Activated CD4-positive, alpha-beta memory T cell treated with anti-CD3 and anti-CD28 coated beads, Interleukin-2, amount 10 ng/mL, durations not matched to agents 7 days and 5 days (primary cell): ENCODE measurements around the gene FREM2. TPM values are rescaled to one million over a fixed set of nuclear protein-coding genes. Genes with fewer than 3 reads are reported as not detected.

Experiments used
- CTCF ChIA-PET: fragments of 350-600 bp; sonication (Branson Sonifier 250); formaldehyde crosslinking; loops from one replicate; lab custom pipeline; 2021; ENCODE audit warnings: antibody characterized with exemption, inconsistent platforms; lab: Charles Lee
- POLR2A ChIA-PET: fragments of 350-600 bp; sonication (Branson Sonifier 250); formaldehyde crosslinking; loops from one replicate; lab custom pipeline; 2021; ENCODE audit warnings: antibody characterized with exemption; lab: Charles Lee
- DNase-seq: peaks from one replicate; pipeline ENCODE4 v3.0.0-alpha.2; 2020
- H3K27ac Mint-ChIP-seq: one replicate; pipeline ENCODE4 v1.8.0; 2021; ENCODE audit warnings: mild to moderate bottlenecking, mixed read lengths
- H3K27me3 Mint-ChIP-seq: one replicate; pipeline ENCODE4 v1.8.0; 2021; ENCODE audit warnings: mixed read lengths
- H3K36me3 Mint-ChIP-seq: one replicate; pipeline ENCODE4 v1.8.0; 2021; ENCODE audit warnings: low read depth, mixed read lengths
- H3K4me1 Mint-ChIP-seq: one replicate; pipeline ENCODE4 v1.8.0; 2021; ENCODE audit warnings: mixed read lengths
- H3K4me3 Mint-ChIP-seq: one replicate; pipeline ENCODE4 v1.8.0; 2021; ENCODE audit warnings: mild to moderate bottlenecking, mixed read lengths
- H3K9me3 Mint-ChIP-seq: one replicate; pipeline ENCODE4 v1.8.0; 2021; ENCODE audit warnings: mixed read lengths
- total RNA-seq, 2 experiments: library from RNA; stranded (reverse); gene quantifications; one replicate each; pipeline ENCODE4 v1.2.3, GENCODE V29; 2021

Gene FREM2
- total RNA-seq, 2 experiments from 2014 or later = not detected

DNA sequence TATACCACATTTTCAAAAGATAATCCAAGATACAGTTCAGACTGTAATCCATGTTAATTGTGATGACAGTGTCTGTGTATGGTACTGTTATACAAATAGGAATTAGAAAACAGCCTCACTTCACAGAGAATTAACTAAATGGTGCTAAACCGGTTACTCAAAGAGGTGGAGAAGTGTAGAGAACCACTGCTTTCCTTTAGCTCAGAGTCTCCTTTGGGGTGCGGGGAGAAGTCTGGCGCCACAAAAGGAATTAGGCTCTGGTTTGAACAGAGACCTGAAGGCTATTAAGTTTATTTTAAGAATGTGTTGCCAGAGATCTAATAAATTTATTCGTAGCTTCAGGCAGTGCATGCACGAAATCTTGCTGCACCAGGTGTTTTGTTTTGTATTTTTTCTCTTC is 65.8 kb downstream of the FREM2 start:
- ChIA-PET CTCF (no interaction called here), POLR2A (no interaction called here)
- H3K27ac Mint-ChIP-seq = no peak overlapping the region
- H3K4me3 Mint-ChIP-seq = no peak overlapping the region
- H3K36me3 Mint-ChIP-seq = no peaks in the 10 kb centered on the region
- H3K9me3 Mint-ChIP-seq = no peaks in the 10 kb centered on the region
- DNase-seq = no peak
- no peaks in the 10 kb centered on the region for H3K27me3 Mint-ChIP-seq
- no peaks in the 10 kb centered on the region for H3K4me1 Mint-ChIP-seq

DNA sequence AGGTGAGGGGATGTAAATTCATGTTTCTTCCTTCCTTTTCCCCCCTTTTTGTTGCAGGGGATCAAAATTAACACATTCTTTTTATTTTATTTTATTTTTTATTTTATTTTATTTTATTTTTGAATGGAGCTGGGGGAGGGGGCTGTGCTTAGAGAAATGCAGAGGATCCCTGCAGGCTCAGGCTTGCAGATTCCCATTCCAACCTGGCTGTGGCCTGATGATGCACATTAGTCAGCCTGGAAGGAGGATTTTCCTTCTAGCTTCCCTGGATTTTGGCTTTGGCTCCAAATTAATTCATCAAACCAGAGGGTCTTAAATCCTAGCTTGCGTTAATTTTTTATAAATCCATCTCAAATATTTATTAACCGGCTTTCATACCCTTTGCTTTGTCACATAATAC is 67.0 kb downstream of the FREM2 start:
- Mint-ChIP-seq H3K9me3 (no peaks in the 10 kb centered on the region), H3K27me3 (peaks cover 2% of the 10 kb centered on the region), H3K4me3 (no peak overlapping the region), H3K27ac (no peak overlapping the region), H3K36me3 (no peaks in the 10 kb centered on the region), H3K4me1 (no peaks in the 10 kb centered on the region)
- DNase-seq = no peak
- POLR2A ChIA-PET = no interaction called here
- CTCF ChIA-PET = no interaction called here

DNA sequence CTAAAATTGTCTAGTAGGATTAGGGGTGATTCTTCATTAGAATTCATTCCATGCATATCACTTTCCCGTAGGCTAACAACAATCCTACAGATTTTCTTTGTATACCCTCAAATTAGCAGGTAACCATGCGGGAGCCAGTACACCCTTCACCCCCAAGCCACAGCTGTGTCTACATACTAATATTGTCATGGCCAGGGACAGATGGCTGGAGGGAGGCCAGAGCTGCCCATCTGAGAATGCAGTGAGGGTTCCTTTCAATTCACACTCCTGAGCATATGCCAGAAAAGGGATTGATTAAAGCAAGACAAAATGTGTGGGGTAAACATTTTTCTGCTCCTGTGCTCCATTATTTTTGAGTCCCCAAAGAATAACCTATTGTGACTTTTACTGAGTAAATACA is 68.9 kb downstream of the FREM2 start:
- POLR2A ChIA-PET = no interaction called here
- no peak overlapping the region for H3K27ac Mint-ChIP-seq
- H3K27me3 Mint-ChIP-seq = peaks cover 2% of the 10 kb centered on the region
- no peak overlapping the region for H3K4me3 Mint-ChIP-seq
- no peaks in the 10 kb centered on the region for H3K4me1 Mint-ChIP-seq
- CTCF ChIA-PET = no interaction called here
- H3K9me3 Mint-ChIP-seq = no peaks in the 10 kb centered on the region
- no peaks in the 10 kb centered on the region for H3K36me3 Mint-ChIP-seq
- DNase-seq = no peak

DNA sequence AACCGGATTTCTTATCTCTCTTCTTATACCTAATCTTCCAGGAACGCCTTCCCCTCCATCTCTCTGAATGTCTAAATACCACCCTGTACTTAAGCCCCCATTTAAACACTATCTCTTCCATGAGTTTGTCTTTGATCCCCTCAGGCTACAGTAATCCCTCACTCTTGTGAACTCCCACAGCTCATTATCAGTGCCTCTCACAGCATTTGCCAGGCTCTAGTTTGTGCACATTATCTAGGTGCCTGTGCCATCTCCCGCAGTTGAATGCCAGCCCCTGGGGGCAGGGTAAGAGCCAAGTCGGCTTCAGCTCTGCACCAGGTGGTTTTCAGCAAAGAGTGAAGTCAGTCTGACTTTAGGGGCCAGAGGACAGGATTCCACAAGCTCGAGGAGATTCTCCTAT is 71.4 kb downstream of the FREM2 start:
- H3K4me3 Mint-ChIP-seq = no peak overlapping the region
- POLR2A ChIA-PET = interaction anchor here (0.6 kb wide), 1 partner anchor 400 kb away, joined by 3 read pairs; no protein-coding TSS in a partner anchor
- DNase-seq = no peak
- no peaks in the 10 kb centered on the region for H3K36me3 Mint-ChIP-seq
- CTCF ChIA-PET = no interaction called here
- no peak overlapping the region for H3K27ac Mint-ChIP-seq
- no peaks in the 10 kb centered on the region for H3K4me1 Mint-ChIP-seq
- no peaks in the 10 kb centered on the region for H3K9me3 Mint-ChIP-seq
- H3K27me3 Mint-ChIP-seq = peaks cover 2% of the 10 kb centered on the region

DNA sequence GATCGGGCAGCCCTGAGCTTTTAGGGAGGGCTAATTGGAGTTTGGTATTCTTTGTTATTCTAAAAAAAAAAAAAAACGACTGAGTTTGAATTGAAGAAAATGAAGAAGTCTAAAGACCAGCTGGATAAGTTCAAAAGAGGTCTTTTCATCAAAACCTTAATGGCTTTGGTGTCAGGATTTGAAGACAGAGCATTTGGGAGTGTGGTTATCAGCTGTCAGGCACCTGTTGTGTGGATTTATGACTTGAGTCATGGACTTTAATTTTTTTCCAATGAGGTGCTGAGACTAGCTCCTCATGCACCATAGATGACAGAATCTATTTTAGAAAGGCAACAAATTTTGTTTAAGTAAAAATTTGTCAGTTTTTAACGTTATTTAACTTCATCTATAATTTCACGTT is 72.5 kb downstream of the FREM2 start:
- Mint-ChIP-seq H3K27me3 (peaks cover 2% of the 10 kb centered on the region), H3K36me3 (no peaks in the 10 kb centered on the region), H3K4me1 (no peaks in the 10 kb centered on the region), H3K27ac (no peak overlapping the region), H3K9me3 (no peaks in the 10 kb centered on the region), H3K4me3 (no peak overlapping the region)
- ChIA-PET POLR2A (no interaction called here), CTCF (interaction anchor here (0.6 kb wide), 1 partner anchor 43 kb away, joined by 3 read pairs; no protein-coding TSS in a partner anchor)
- DNase-seq = no peak

DNA sequence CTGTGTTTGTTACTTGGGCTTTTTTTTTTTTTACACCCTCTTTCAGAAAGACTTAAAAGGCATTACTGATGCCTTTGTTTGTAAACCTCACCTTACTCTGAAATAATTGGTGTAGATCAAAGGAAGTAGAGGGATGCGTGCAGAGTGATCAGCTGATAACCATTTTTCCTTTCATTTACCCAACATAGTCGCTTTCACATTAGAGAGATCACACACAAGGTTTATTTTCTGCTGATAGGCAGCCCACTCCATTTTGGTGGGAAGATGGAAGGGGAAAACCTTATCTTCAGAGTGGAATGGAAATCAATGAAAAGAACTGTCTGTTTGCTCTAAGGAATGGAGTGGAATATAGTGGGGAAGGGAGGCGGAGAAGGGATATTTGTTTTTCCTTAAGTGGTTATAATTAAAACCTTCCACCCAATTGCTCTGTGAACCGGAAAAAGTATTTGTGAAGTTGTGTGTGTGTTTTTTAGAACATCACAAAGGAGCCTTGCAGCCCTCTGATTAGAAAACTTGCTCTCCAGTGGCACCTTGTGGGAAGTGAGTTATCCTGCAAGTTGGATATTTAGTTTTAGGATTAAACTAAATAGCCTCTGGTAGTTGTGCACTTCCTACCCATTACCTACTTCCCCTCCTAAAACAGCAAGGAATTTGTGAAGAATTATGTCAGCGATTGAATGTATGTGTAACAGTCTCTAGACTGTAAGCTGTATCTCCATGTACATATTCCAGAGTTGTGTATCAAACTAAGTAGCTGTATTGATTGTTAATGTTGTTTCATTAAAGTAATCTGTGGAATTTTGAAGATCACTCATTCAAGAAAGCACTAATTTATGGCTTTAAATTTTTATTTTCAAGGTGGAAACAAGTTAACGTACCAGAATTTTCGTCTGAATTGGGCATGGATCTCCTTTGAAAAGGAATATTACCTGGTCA is 76.8 kb downstream of the FREM2 start:
- H3K36me3 Mint-ChIP-seq = no peaks in the 10 kb centered on the region
- no peak overlapping the region for H3K4me3 Mint-ChIP-seq
- DNase-seq = no peak
- no peak overlapping the region for H3K27ac Mint-ChIP-seq
- H3K9me3 Mint-ChIP-seq = no peaks in the 10 kb centered on the region
- CTCF ChIA-PET = no interaction called here
- H3K27me3 Mint-ChIP-seq = peaks cover 1% of the 10 kb centered on the region
- POLR2A ChIA-PET = no interaction called here
- no peaks in the 10 kb centered on the region for H3K4me1 Mint-ChIP-seq

DNA sequence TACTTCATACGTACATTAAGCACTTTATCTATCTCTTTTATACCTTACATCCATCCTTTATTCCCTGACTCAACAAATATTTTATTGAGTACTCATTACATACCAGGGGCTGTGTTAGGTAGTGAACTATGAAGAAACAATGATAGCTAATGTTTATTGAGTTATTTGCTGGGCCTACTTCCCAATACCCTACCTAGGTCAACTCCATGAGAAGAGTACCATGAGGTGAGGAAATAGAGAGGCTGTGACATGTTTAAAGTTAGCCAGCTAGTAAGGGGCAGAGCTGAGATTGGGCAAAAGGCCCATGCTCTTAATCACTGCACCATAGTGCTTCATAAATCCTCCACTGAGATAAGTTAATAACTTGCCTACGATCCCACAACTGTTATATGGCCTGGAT is 79.9 kb downstream of the FREM2 start:
- Mint-ChIP-seq H3K36me3 (no peaks in the 10 kb centered on the region), H3K27ac (no peak overlapping the region), H3K4me1 (no peaks in the 10 kb centered on the region), H3K9me3 (no peaks in the 10 kb centered on the region), H3K27me3 (no peaks in the 10 kb centered on the region), H3K4me3 (no peak overlapping the region)
- POLR2A ChIA-PET = no interaction called here
- no peak for DNase-seq
- CTCF ChIA-PET = no interaction called here

DNA sequence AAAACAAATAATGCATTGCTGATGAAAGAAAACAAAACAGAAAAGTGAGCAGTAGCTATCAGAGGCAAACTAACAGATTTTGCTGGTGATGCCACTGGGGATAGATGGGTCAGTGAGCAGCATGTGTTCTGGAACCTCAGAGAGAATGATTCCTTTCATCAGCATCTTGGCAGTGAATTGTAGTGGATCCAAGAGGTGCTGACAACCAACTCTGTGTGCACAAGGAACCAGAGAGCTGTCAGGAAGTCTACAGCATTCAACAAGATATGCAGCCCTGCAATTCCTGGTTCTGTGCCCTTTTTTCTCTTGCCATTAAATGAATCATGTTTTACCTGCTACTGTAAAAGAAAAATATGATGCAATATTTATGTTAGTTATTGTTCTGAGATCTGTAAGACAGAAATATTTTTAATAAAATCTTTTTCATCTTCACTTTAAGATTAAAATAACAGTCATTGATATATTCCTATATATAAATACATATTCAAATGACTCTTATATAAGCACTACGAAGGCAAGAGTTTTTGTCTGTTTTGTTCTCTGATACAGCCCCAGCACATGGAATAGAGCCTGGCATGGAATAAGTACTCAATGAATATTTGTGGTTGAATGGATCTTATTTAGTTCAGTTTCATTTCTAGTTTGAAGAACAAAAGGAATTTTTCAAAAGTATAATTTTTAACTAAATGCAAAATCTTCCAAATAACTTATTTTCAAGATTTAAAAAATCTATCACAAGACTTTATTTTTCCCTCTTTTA is 80.8 kb downstream of the FREM2 start:
- no peaks in the 10 kb centered on the region for H3K27me3 Mint-ChIP-seq
- POLR2A ChIA-PET = no interaction called here
- CTCF ChIA-PET = no interaction called here
- H3K9me3 Mint-ChIP-seq = no peaks in the 10 kb centered on the region
- no peaks in the 10 kb centered on the region for H3K36me3 Mint-ChIP-seq
- no peak overlapping the region for H3K4me3 Mint-ChIP-seq
- H3K4me1 Mint-ChIP-seq = no peaks in the 10 kb centered on the region
- H3K27ac Mint-ChIP-seq = no peak overlapping the region
- DNase-seq = no peak

DNA sequence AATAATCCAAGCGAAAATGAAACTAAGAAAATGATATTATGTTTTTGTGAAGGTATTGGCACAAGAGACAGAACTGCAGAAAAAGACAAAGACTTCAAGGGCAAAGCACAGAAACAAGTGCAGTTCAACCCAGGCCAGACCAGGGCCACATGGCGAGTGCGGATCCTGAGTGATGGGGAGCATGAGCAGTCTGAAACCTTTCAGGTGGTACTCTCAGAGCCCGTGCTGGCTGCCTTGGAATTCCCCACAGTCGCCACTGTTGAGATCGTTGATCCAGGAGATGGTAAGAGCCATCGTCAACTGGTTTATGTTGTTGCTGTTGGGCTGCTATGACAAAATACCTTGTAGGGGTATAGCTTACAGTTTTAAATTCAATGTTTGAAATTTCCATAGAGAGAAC is 82.6 kb downstream of the FREM2 start:
- H3K36me3 Mint-ChIP-seq = no peaks in the 10 kb centered on the region
- no peaks in the 10 kb centered on the region for H3K4me1 Mint-ChIP-seq
- H3K27ac Mint-ChIP-seq = no peak overlapping the region
- no peak for DNase-seq
- no peak overlapping the region for H3K4me3 Mint-ChIP-seq
- ChIA-PET POLR2A (no interaction called here), CTCF (no interaction called here)
- no peaks in the 10 kb centered on the region for H3K9me3 Mint-ChIP-seq
- no peaks in the 10 kb centered on the region for H3K27me3 Mint-ChIP-seq

DNA sequence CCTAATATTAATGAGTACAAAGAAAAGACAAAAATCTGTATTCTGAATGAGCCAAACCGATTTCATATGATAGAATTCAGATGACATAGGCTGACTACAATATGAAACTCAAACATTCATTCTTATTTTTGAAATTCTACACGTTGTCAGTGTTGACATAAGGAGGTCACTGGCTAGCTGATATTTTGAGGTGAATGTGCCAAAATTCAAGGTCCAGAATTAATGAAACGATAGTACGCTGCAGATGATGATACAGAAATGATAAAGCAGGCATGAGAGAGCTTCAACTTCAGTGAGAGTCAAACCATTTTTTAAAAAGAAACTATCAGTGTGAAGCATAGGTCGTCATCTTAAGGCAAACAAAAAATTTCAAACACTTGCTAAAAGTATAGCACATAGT is 88.2 kb downstream of the FREM2 start:
- no peak for DNase-seq
- CTCF ChIA-PET = no interaction called here
- Mint-ChIP-seq H3K9me3 (no peaks in the 10 kb centered on the region), H3K4me3 (no peak overlapping the region), H3K4me1 (no peaks in the 10 kb centered on the region), H3K27ac (no peak overlapping the region), H3K36me3 (no peaks in the 10 kb centered on the region), H3K27me3 (no peaks in the 10 kb centered on the region)
- POLR2A ChIA-PET = no interaction called here

DNA sequence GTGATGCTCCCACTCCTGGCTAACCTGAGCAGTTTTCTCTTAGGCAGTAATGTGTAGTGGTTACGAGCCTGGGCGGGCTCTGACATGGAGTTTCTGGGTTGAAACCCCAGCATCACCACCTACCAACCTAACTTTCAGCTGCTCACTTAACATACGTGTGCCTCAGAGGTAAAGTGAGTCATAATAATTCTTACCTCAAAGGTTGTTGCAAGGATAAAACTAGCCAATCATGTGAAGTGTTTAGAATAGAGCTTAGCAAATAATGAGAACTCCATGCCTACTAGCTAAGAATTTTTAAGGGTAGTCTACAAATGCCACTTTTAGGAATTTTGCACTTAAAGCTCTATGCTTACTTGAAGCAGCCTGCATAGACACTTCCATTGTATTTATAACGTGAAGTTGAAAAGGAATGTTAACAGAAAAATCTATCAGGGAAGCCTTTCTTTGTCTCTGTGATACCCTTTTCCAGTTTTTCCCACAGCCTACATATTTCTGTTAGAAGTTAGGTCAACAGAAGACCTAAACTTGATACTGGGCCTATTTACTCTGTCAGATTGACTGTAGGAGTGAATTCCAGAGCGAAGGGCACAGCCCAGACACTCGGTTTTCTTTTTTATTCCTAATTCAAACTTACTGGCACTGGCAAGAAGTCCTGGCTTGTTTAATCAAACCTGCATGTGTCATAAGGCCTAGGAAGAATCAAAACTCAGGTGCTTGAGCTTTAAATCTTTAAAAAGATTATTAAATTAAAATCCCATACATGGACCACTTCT is 90.7 kb downstream of the FREM2 start:
- POLR2A ChIA-PET = no interaction called here
- H3K27me3 Mint-ChIP-seq = no peaks in the 10 kb centered on the region
- CTCF ChIA-PET = no interaction called here
- H3K9me3 Mint-ChIP-seq = no peaks in the 10 kb centered on the region
- H3K4me1 Mint-ChIP-seq = no peaks in the 10 kb centered on the region
- H3K27ac Mint-ChIP-seq = no peak overlapping the region
- H3K4me3 Mint-ChIP-seq = no peak overlapping the region
- no peaks in the 10 kb centered on the region for H3K36me3 Mint-ChIP-seq
- DNase-seq = no peak

DNA sequence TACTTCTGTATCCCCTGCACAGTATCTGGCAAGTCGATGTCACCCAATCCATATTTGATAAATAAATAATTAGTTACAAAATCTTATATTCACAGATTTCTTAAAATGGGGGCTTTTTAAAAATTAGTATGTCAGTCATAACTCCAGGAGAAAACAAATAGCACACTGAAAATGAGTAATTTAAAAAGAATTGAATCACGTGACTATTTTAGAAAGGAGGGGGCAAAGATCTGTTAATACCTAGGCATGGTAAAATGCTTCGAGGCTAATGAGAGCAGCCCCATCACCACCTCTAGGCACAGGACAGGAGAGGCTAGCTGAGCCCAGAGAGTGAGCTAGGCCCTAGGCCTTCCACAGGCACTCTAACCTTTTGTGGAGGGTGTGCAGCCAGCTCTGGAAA is 94.7 kb downstream of the FREM2 start:
- Mint-ChIP-seq H3K4me1 (no peaks in the 10 kb centered on the region), H3K4me3 (no peak overlapping the region), H3K36me3 (no peaks in the 10 kb centered on the region), H3K27ac (no peak overlapping the region), H3K27me3 (no peaks in the 10 kb centered on the region), H3K9me3 (no peaks in the 10 kb centered on the region)
- DNase-seq = no peak
- ChIA-PET POLR2A (no interaction called here), CTCF (interaction anchor here (0.7 kb wide), 1 partner anchor 333 kb away, joined by 3 read pairs; no protein-coding TSS in a partner anchor)
